Left ventricle myocardium superior (tissue), 1 donor: ENCODE data around the gene RBP3. TPM values are rescaled to one million over a fixed set of nuclear protein-coding genes. Genes with fewer than 3 reads are reported as not detected.

Source experiments
- ATAC-seq: fragments of 200-7000 bp; cut with Tn5 transposase; one replicate; pipeline ENCODE4 v1.9.1; 2020; ENCODE audit warnings: mild to moderate bottlenecking, moderate library complexity
- DNase-seq: peaks from one replicate; pipeline ENCODE4 v3.0.0-alpha.2; 2020
- intact Hi-C: fragments of 100-400 bp; cut with micrococcal nuclease; formaldehyde crosslinking; loops from one replicate; pipeline ENCODE4 v1.11.0; 2022
- long read RNA-seq: library from polyadenylated mRNA; unstranded; transcript quantifications from one replicate; pipeline ENCODE4 v2.0.0, GENCODE V29; 2021
- total RNA-seq: library from RNA; stranded (reverse); fragmentation: NEBNext Ultra II Directional; extraction: Animal tissue kit (Norgen Biotek cat#: 25700); gene quantifications from one replicate; pipeline ENCODE4 v1.2.1, GENCODE V29; 2021
- donor health status: DM: no; HTN: yes; CAD: no; lungs with severe emphysema.

Gene RBP3
- not detected for total RNA-seq
- long read RNA-seq, result 0 reads

DNA sequence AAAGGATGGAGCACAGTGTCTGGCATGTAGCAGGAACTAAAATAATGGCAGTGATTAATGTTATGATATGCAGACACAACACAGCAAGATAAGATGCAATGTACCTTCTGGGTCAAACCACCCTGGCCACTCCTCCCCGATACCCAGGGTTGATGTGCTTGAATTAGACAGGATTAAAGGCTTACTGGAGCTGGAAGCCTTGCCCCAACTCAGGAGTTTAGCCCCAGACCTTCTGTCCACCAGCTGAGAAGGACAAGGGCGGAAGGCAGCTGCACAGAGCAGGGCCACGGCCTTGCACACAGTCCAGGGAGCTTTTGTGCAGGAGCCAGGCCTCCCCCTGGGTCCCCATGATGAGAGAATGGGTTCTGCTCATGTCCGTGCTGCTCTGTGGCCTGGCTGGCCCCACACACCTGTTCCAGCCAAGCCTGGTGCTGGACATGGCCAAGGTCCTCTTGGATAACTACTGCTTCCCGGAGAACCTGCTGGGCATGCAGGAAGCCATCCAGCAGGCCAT, at the start of gene RBP3:
Gene RBP3 (plus strand): TSS at position 226 of the 514 bp plus-strand sequence. CDS start 122 bp downstream, at position 348.
- DNase-seq (no peak), ATAC-seq (no peak)
- intact Hi-C loops, result no loop called here

DNA sequence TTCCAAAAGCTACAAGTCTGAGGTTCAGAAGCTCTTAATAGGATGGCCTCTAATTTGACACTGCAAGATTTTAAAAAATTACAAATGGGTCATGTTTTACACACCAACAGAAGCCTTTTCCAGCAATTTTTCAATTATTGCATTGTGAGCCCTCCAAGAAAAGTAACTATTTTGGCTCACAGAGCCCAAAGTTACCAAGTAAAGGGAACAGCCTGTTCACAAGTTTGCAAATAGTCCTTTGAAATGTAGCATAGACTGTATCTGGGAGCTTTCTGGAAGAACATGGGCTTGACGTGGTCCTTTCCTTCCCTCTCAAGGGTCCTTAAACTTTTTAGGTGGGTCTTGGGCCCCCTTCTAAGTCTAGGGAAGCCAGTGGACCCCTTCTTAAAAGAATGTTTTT, 49.4 kb upstream of the RBP3 start:
- intact Hi-C loops, result no loop called here
- ATAC-seq, result no peak
- DNase-seq, result no peak

GRCh38 chr10:47299611-47300428, 48.3 kb upstream of the RBP3 start, which contains the start of gene GDF10:
Gene GDF10 (plus strand): TSS chr10:47300197. CDS start chr10:47300652, 455 bp downstream.
- peak; percentile 37 for ATAC-seq
- DNase-seq, result no peak
- intact Hi-C loops, result no loop called here

- DNase-seq (no peak), ATAC-seq (peak; percentile 63)
- intact Hi-C loops, result no loop called here
Observed at GRCh38 chr10:47300429-47300931, 47.7 kb upstream of the RBP3 start.

DNA sequence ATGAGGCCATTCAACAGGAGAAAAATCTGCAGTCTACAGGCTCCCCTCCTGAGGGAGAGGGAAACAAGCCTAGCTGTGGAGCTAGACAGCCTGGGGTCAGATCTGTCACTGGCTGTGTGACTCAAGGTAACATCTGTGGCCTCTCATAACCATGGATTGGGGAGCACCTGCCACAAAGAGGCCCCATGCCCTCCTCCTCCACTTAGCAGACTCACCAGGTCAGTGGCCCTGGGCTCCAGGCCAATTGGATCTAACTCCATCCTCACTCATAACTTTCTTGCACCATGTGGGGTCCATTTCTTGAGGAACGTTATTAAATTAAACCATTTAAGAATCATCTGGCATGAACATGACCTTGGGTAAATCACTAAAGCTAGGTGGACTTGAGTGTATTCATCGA, 46.3 kb upstream of the RBP3 start:
- no peak for DNase-seq
- ATAC-seq, result no peak
- intact Hi-C loops, result no loop called here

GRCh38 chr10:47303105-47303504, 45.1 kb upstream of the RBP3 start:
- intact Hi-C loops, result no loop called here
- ATAC-seq, result no peak
- DNase-seq, result no peak

DNA sequence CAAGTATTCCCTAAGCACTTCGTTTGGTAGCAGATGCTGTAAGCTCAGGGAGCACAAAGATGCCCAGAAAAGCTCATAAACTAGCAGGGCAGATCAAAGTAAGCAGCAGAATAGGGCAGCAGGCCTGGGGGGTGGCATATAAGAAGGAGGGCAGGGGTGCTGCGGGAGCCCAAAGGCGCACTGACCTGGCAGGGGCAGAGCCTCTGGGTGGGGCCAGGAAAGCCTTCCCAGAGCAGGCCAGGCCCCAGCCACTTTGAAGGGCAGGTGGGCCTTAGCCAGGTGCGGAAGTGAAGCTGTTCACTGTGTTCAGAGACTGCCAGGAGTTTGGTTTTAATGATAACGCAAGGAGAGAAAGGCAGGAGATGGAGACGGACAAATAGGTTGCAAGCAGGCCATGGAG, 44.3 kb upstream of the RBP3 start:
- DNase-seq, result no peak
- no peak for ATAC-seq
- intact Hi-C loops, result no loop called here

DNA sequence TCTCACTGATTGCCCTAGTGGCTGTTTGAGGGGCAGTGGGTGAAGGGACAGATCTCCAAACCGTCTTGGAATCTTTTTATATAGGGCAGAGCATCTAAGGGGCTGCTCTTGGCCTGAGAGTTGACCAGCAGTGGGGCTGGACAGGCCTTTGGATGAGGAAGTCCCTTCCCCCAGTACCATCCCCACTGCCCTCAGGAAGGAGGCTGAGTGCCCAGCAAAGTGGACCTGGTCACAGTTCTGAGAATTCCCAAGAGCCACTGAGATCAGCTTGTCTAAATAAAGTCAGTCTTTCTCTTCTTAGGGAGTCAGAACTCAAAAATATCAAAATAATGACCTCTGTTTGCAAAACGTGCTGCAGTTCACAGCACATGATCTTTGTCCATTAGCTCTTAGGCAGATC, 42.6 kb upstream of the RBP3 start:
- ATAC-seq, result no peak
- DNase-seq, result no peak
- intact Hi-C loops, result no loop called here

GRCh38 chr10:47306387-47307210, 41.6 kb upstream of the RBP3 start:
- intact Hi-C loops, result no loop called here
- DNase-seq (no peak), ATAC-seq (no peak)

DNA sequence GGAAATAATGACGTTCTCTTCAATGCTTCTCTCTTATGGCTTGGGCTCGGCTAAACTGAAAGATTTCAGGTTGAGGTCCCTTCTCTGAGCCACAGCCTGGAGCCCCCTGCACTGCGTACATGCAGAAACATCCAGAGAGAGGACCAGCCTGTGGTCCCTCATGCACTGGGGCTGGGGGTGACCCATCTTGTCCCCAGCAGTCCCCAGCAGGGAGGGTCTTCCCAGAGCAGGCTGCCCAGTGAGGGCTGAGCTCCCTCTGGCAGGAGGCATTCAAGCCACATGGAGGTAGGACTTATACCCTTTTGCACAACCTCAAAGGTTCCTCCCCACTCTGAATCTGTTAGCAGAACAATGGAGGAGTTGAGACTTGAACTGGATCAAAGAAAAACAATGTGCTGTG, 40.8 kb upstream of the RBP3 start:
- DNase-seq, result no peak
- intact Hi-C loops, result no loop called here
- no peak for ATAC-seq

- DNase-seq (no peak), ATAC-seq (no peak)
- intact Hi-C loops, result no loop called here
Observed at GRCh38 chr10:47308775-47309174, 39.4 kb upstream of the RBP3 start.

DNA sequence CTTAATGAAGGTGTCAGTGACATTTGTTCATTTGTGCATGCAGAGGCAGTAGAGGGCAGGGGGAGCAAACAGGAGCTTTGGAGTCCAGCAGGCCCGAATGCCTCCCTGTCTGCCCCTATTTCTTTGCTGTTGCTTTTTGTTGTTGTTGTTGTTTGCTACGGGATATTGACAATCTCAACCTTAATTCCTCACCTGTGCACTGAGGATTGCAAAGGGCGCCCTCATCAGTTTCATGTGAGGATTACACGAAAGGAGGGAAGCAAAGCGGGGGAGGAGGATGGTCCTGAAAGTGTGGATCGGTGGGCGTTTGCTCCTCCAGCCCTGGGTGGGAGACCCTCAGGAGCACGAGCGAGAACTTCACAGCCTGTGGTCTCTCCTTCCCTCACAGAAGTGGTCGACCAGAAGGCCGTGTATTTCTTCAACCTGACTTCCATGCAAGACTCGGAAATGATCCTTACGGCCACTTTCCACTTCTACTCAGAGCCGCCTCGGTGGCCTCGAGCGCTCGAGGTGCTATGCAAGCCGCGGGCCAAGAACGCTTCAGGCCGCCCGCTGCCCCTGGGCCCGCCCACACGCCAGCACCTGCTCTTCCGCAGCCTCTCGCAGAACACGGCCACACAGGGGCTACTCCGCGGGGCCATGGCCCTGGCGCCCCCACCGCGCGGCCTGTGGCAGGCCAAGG, 38.6 kb upstream of the RBP3 start:
- intact Hi-C loops, result loop anchor here (10.0 kb wide), 1 partner anchor 285 kb away; no protein-coding TSS in a partner anchor
- ATAC-seq (no peak), DNase-seq (no peak)

- intact Hi-C loops, result loop anchor here (10.0 kb wide), 1 partner anchor 285 kb away; no protein-coding TSS in a partner anchor
- ATAC-seq (no peak), DNase-seq (no peak)
Observed at GRCh38 chr10:47310090-47310505, 38.1 kb upstream of the RBP3 start.

DNA sequence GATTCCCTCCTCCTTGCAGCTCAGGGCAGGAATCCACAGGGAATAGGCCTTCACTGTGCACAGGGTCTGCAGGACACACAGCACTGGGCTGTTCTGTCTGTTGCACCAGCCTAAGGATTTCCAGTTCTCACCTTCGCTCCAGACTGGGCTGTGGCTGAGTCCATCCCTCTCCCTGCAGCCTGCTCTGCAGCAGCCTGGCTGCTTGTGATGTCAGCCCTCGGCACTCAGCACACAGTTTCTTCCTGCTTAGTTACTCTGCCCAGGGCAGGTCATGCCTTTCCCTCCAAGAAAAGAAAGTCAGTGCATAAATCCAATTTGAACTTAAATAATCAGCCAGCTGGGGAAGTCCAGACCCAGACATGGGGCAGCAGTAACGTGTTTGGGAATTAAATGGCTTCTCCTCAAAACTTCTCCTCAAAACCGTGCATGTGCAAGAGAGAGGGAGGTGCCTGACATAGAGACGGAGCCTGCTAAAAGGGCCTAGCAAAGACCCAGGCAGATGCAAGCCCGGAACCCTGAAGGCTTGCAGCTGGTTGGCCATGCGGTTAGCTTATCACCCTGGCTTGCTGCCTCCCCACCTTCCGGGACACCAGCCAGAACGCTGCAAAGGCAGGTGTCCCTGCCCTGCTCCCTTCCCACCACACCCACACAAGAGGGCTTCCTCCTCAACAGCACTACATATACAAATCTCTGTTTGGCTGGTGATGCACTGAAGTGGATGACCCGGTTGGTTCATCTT, 36.8 kb upstream of the RBP3 start:
- peak; percentile 42 for ATAC-seq
- intact Hi-C loops, result loop anchor here (10.0 kb wide), 1 partner anchor 287 kb away; no protein-coding TSS in a partner anchor

DNA sequence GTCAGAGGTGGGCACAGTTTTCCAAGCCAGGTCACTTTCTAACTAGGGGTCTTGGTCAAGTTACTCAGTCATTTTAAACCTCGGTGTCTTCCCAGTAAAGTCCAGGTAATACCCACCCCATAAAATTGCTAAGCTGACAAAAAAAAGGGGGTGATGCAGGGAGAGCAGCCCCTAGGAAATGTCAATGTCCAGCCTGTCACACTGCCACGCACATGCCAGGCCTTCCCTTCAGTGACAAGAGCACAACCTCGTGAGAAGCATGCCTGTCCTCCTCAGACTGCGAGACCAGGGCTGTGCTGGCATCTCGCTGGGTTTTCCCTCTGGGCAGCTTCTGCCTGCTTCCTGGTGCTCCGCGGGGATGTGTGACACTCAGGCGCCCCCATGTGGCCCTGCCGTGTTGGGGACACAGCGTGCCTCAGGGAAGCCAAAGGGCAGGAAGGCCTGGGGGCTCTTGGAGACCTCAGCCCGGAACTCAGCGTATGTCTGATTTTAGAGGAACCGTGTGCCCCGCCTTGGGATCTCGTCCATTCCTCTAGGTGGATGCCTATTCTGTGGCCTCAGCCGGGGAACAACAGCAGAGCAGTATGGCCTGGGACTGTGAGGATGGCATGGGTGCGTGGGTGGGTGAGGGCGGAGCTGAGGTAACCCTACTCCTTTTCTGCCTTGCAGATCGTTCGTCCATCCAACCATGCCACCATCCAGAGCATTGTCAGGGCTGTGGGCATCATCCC, 36.1 kb upstream of the RBP3 start:
- intact Hi-C loops, result loop anchor here (10.0 kb wide), 1 partner anchor 287 kb away; no protein-coding TSS in a partner anchor
- DNase-seq (peak; percentile 91), ATAC-seq (peak; percentile 98)

More for the DNA sequence above, 36.8 kb upstream of the RBP3 start:
- no peak for DNase-seq

GRCh38 chr10:47312663-47312995, 35.5 kb upstream of the RBP3 start:
- intact Hi-C loops, result loop anchor here (10.0 kb wide), 1 partner anchor 288 kb away; no protein-coding TSS in a partner anchor
- no peak for DNase-seq
- ATAC-seq, result no peak

- intact Hi-C loops, result loop anchor here (10.0 kb wide), 1 partner anchor 290 kb away; no protein-coding TSS in a partner anchor
- DNase-seq (peak; percentile 43), ATAC-seq (no peak)
Observed at GRCh38 chr10:47314416-47314970, 33.7 kb upstream of the RBP3 start.
